HepG2 (cell line): Measurements from ENCODE around the gene POGK. TPM values are rescaled to one million over a fixed set of nuclear protein-coding genes. Genes with fewer than 3 reads are reported as not detected.

Experiments
- ATF1 ChIP-seq: IDR thresholded peaks from 2 replicates; pipeline ENCODE4 v1.6.1; 2016; ENCODE audit warnings: mild to moderate bottlenecking, control low read depth
- CREM ChIP-seq, 2 experiments: sonication (generic) in 1 of 2; formaldehyde crosslinking in 1 of 2; IDR thresholded peaks; 2 replicates each; pipeline versions ENCODE4 v1.4.0 to v1.6.1; 2016 to 2020; ENCODE audit warnings: antibody characterized with exemption in 1 of 2, mild to moderate bottlenecking in 1 of 2, missing genetic modification reagents in 1 of 2
- HNRNPH1 ChIP-seq: fragments of 200-400 bp; formaldehyde crosslinking; optimal IDR thresholded peaks from 2 replicates; pipeline ENCODE3; 2017; ENCODE audit warnings: mild to moderate bottlenecking, low read depth, low read length
- KDM5A ChIP-seq: fragments of 200-600 bp; sonication (generic); IDR thresholded peaks from 2 replicates; pipeline ENCODE4 v1.7.0; 2018; ENCODE audit warnings: antibody characterized with exemption, mild to moderate bottlenecking, low read length, borderline replicate concordance
- MLX ChIP-seq: IDR thresholded peaks from 2 replicates; pipeline ENCODE4 v1.6.1; 2016
- NFKBIZ ChIP-seq: IDR thresholded peaks from 2 replicates; pipeline ENCODE4 v1.6.1; 2018; ENCODE audit warnings: missing genetic modification reagents, missing compliant biosample characterization
- PAWR ChIP-seq: sonication (generic); formaldehyde crosslinking; IDR thresholded peaks from 2 replicates; pipeline ENCODE4 v1.4.0; 2020; ENCODE audit warnings: missing genetic modification reagents, mild to moderate bottlenecking, borderline replicate concordance
- PHF5A ChIP-seq: IDR thresholded peaks from one replicate; pipeline ENCODE4 v1.6.1; 2018; ENCODE audit warnings: low read depth, missing genetic modification reagents; ENCODE audit not compliant: unreplicated experiment
- RNF2 ChIP-seq: fragments of 450-650 bp; conservative IDR thresholded peaks from 2 replicates; pipeline ENCODE4 v1.6.1; 2016; ENCODE audit warnings: low read depth
- SKI ChIP-seq: fragments of 450-650 bp; IDR thresholded peaks from one replicate; pipeline ENCODE4 v1.6.1; 2018; ENCODE audit warnings: mild to moderate bottlenecking; ENCODE audit not compliant: partially characterized antibody
- TBX3 ChIP-seq: fragments of 450-650 bp; IDR thresholded peaks from 2 replicates; pipeline ENCODE4 v1.6.1; 2017; ENCODE audit warnings: antibody characterized with exemption, mild to moderate bottlenecking, inconsistent platforms, borderline replicate concordance
- ZBTB25 ChIP-seq: IDR thresholded peaks from 2 replicates; pipeline ENCODE4 v1.6.1; 2018; ENCODE audit warnings: missing genetic modification reagents
- ZBTB3 ChIP-seq: sonication (generic); formaldehyde crosslinking; IDR thresholded peaks from 2 replicates; pipeline ENCODE4 v1.4.0; 2020; ENCODE audit warnings: low read depth, mild to moderate bottlenecking, moderate library complexity, missing genetic modification reagents, borderline replicate concordance
- ZFP62 ChIP-seq: sonication (generic); formaldehyde crosslinking; IDR thresholded peaks from 2 replicates; pipeline ENCODE4 v1.4.0; 2020; ENCODE audit warnings: missing genetic modification reagents
- ZNF253 ChIP-seq: sonication (generic); formaldehyde crosslinking; IDR thresholded peaks from 2 replicates; pipeline ENCODE4 v1.8.0; 2022; ENCODE audit warnings: mild to moderate bottlenecking, missing genetic modification reagents, borderline replicate concordance
- ZNF296 ChIP-seq: sonication (generic); formaldehyde crosslinking; conservative IDR thresholded peaks from 2 replicates; pipeline ENCODE4 v1.5.0; 2020; ENCODE audit warnings: mild to moderate bottlenecking, missing genetic modification reagents
- ZNF552 ChIP-seq: sonication (generic); formaldehyde crosslinking; IDR thresholded peaks from 2 replicates; pipeline ENCODE4 v1.9.0; 2022; ENCODE audit warnings: missing genetic modification reagents, mild to moderate bottlenecking, borderline replicate concordance
- polyA plus RNA-seq, 8 experiments: library from polyadenylated mRNA; depleted of rRNA in 3 of 8; stranded (reverse) in 7 of 8; unstranded in 1 of 8; fragments of >200 nt; fragmentation: Illumina TruSeq in 4 of 8; extraction: Trizol in 4 of 8; gene quantifications; 2 replicates each; pipeline versions ENCODE4 v1.2.1 to v1.2.3, GENCODE V29; 2011 to 2016; ENCODE audit warnings: low read depth in 4 of 8, missing spikeins in 1 of 8, mixed read lengths in 1 of 8; ENCODE audit not compliant: insufficient read depth in 1 of 8
- total RNA-seq, 5 experiments: library from RNA; depleted of rRNA; stranded (reverse); fragments of >200 nt; fragmentation: Illumina TruSeq; extraction: Trizol; gene quantifications; 2 replicates each; pipeline ENCODE4 v1.2.3, GENCODE V29; 2016; ENCODE audit warnings: low read depth in 1 of 5
- TF ChIP-seq, protein P1 (sequence below), 2 experiments: sonication (generic) in 1 of 2; formaldehyde crosslinking in 1 of 2; IDR thresholded peaks; 2 replicates each; pipeline versions ENCODE4 v1.4.0 to v1.6.1; 2016 to 2020; ENCODE audit warnings: borderline replicate concordance in 1 of 2, low read depth in 1 of 2, mild to moderate bottlenecking in 1 of 2, missing genetic modification reagents in 1 of 2
- TF ChIP-seq, protein P2 (sequence below): sonication (generic); formaldehyde crosslinking; IDR thresholded peaks from 2 replicates; pipeline ENCODE4 v1.4.0; 2020; ENCODE audit warnings: missing genetic modification reagents
- TF ChIP-seq, protein P3 (sequence below): sonication (generic); formaldehyde crosslinking; IDR thresholded peaks from 2 replicates; pipeline ENCODE4 v1.4.0; 2020; ENCODE audit warnings: missing genetic modification reagents

POGK gene
- total and polyA plus RNA-seq, 2 of the 13 experiments (the other 11 are each of a cell fraction or from before 2014, with no cell fraction given) = 4.8 to 16.2 TPM

GRCh38 chr1:166875734-166876539, 36.7 kb downstream of the POGK start, which contains the start of gene TADA1 (continued):
- TF ChIP-seq, protein P1, sequence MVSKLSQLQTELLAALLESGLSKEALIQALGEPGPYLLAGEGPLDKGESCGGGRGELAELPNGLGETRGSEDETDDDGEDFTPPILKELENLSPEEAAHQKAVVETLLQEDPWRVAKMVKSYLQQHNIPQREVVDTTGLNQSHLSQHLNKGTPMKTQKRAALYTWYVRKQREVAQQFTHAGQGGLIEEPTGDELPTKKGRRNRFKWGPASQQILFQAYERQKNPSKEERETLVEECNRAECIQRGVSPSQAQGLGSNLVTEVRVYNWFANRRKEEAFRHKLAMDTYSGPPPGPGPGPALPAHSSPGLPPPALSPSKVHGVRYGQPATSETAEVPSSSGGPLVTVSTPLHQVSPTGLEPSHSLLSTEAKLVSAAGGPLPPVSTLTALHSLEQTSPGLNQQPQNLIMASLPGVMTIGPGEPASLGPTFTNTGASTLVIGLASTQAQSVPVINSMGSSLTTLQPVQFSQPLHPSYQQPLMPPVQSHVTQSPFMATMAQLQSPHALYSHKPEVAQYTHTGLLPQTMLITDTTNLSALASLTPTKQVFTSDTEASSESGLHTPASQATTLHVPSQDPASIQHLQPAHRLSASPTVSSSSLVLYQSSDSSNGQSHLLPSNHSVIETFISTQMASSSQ (IDR thresholded peaks at IDR 0.05; ENCODE audit: low read depth) = 0 out of 2 replicates have a peak, but pooled peaks have one; percentile 22
- TF ChIP-seq, protein P1 (CRISPR knock-in tag; IDR thresholded peaks at IDR 0.05; ENCODE audit: borderline replicate concordance) = no peak; the same call in 1 of the 2 replicates
- TF ChIP-seq, protein P2, sequence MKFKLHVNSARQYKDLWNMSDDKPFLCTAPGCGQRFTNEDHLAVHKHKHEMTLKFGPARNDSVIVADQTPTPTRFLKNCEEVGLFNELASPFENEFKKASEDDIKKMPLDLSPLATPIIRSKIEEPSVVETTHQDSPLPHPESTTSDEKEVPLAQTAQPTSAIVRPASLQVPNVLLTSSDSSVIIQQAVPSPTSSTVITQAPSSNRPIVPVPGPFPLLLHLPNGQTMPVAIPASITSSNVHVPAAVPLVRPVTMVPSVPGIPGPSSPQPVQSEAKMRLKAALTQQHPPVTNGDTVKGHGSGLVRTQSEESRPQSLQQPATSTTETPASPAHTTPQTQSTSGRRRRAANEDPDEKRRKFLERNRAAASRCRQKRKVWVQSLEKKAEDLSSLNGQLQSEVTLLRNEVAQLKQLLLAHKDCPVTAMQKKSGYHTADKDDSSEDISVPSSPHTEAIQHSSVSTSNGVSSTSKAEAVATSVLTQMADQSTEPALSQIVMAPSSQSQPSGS (CRISPR knock-in tag) = peak; percentile 69; the same call in 1 of the 2 replicates
- no peak for TF ChIP-seq ZBTB25 (CRISPR knock-in tag)
- TF ChIP-seq MLX = peak; percentile 48; the same call in 1 of the 2 replicates
- no peak for TF ChIP-seq ZBTB3 (CRISPR knock-in tag)
- peak; percentile 74 for TF ChIP-seq CREM (IDR thresholded peaks at IDR 0.05)
- no peak for TF ChIP-seq CREM (CRISPR knock-in tag; IDR thresholded peaks at IDR 0.05)
- no peak for TF ChIP-seq ATF1 (CRISPR knock-in tag)
- TF ChIP-seq PHF5A (CRISPR knock-in tag) = peak; percentile 45
- peak; percentile 45; the same call in 1 of the 2 replicates for TF ChIP-seq KDM5A
- no peak for TF ChIP-seq ZNF253 (CRISPR knock-in tag)
- TF ChIP-seq ZNF552 (CRISPR knock-in tag) = no peak
- TF ChIP-seq, protein P3, sequence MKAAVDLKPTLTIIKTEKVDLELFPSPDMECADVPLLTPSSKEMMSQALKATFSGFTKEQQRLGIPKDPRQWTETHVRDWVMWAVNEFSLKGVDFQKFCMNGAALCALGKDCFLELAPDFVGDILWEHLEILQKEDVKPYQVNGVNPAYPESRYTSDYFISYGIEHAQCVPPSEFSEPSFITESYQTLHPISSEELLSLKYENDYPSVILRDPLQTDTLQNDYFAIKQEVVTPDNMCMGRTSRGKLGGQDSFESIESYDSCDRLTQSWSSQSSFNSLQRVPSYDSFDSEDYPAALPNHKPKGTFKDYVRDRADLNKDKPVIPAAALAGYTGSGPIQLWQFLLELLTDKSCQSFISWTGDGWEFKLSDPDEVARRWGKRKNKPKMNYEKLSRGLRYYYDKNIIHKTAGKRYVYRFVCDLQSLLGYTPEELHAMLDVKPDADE (CRISPR knock-in tag) = no peak
- peak; percentile 12; the same call in 1 of the 2 replicates for TF ChIP-seq TBX3
- TF ChIP-seq HNRNPH1 = no peak
- no peak for TF ChIP-seq ZNF296 (CRISPR knock-in tag)
- no peak for TF ChIP-seq NFKBIZ (CRISPR knock-in tag)
- peak; percentile 52 for TF ChIP-seq SKI
- TF ChIP-seq PAWR (CRISPR knock-in tag) = no peak
- no peak; the same call in 1 of the 2 replicates for TF ChIP-seq RNF2
- TF ChIP-seq ZFP62 = no peak
